ENCODE data around the gene EPB41.

DNA sequence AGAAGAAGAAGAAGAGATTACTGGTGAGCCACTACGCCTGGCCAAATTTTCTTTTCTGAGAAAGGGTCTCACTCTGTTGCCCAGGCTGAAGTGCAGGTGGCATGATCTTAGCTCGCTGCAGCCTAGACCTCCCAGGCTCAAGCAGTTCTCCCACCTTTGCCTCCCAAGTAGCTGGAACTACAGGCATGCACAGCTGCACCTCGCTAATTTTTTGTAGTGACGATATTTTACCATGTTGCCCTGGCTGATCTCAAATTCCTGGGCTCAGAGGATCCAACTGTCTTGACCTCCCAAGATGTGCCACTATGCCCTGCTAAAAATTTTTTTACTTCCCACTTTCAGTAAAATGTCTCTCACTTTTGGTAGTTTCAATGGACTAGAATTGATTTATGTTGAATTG is 184.9 kb downstream of the EPB41 start:
- TF ChIP-seq POLR2A (IDR thresholded peaks at IDR 0.05; ENCODE audit: low read depth, low read length) (no peak), FOS (IDR thresholded peaks at IDR 0.05; ENCODE audit: low read depth, low read length) (no peak), SMC3 (IDR thresholded peaks at IDR 0.05; ENCODE audit: low read depth, low read length) (no peak)
- TF ChIP-seq, protein P1, sequence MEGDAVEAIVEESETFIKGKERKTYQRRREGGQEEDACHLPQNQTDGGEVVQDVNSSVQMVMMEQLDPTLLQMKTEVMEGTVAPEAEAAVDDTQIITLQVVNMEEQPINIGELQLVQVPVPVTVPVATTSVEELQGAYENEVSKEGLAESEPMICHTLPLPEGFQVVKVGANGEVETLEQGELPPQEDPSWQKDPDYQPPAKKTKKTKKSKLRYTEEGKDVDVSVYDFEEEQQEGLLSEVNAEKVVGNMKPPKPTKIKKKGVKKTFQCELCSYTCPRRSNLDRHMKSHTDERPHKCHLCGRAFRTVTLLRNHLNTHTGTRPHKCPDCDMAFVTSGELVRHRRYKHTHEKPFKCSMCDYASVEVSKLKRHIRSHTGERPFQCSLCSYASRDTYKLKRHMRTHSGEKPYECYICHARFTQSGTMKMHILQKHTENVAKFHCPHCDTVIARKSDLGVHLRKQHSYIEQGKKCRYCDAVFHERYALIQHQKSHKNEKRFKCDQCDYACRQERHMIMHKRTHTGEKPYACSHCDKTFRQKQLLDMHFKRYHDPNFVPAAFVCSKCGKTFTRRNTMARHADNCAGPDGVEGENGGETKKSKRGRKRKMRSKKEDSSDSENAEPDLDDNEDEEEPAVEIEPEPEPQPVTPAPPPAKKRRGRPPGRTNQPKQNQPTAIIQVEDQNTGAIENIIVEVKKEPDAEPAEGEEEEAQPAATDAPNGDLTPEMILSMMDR (conservative IDR thresholded peaks at IDR 0.05; ENCODE audit: low read depth, low read length), result no peak

All from IMR-90 (cell line).